GM19240 (cell line): ENCODE results near the gene YWHAG.
"Not testable (repeated sequence)": the region's sequence is repeated elsewhere in the genome, so short reads cannot be mapped to it uniquely, and the experiment has no call there.

Experiments
- DNase-seq: peaks from one replicate; pipeline ENCODE4 v3.0.0; 2011; ENCODE audit warnings: low spot score; ENCODE audit not compliant: insufficient read length

Gene YWHAG

GRCh38 chr7:76380623-76380966 lies 21.8 kb upstream of the YWHAG start:
- no peak for DNase-seq

GRCh38 chr7:76377186-76377918 lies 18.6 kb upstream of the YWHAG start:
- DNase-seq: no peak

GRCh38 chr7:76375251-76375650 lies 16.5 kb upstream of the YWHAG start:
- no peak for DNase-seq

GRCh38 chr7:76372984-76373833 lies 14.4 kb upstream of the YWHAG start:
- DNase-seq: no peak

GRCh38 chr7:76371396-76371795 lies 12.6 kb upstream of the YWHAG start:
- DNase-seq: no peak

- no peak for DNase-seq
These were observed 10.2 kb upstream of the YWHAG start for GRCh38 chr7:76369018-76369417.

GRCh38 chr7:76368190-76368589 lies 9.4 kb upstream of the YWHAG start:
- no peak for DNase-seq

- no peak for DNase-seq
These were observed 5.4 kb upstream of the YWHAG start for GRCh38 chr7:76364198-76364584.

- DNase-seq: not testable (repeated sequence)
These were observed 5.0 kb upstream of the YWHAG start for GRCh38 chr7:76363754-76364153.

- no peak for DNase-seq
These were observed 1.3 kb upstream of the YWHAG start for GRCh38 chr7:76359978-76360638.

- DNase-seq: peak; percentile 88
These were observed 553 bp upstream of the YWHAG start for GRCh38 chr7:76359111-76359977.

GRCh38 chr7:76358011-76358480 lies 745 bp downstream of the YWHAG start:
- DNase-seq: no peak

GRCh38 chr7:76357475-76358010 lies 1.2 kb downstream of the YWHAG start:
- no peak for DNase-seq

- DNase-seq: no peak
These were observed 2.0 kb downstream of the YWHAG start for GRCh38 chr7:76356823-76357222.

- no peak for DNase-seq
These were observed 2.7 kb downstream of the YWHAG start for GRCh38 chr7:76356115-76356514.

GRCh38 chr7:76354981-76355730 lies 3.6 kb downstream of the YWHAG start:
- DNase-seq: no peak

- DNase-seq: no peak
These were observed 4.3 kb downstream of the YWHAG start for GRCh38 chr7:76354516-76354915.

- DNase-seq: no peak
These were observed 5.0 kb downstream of the YWHAG start for GRCh38 chr7:76353744-76354143.

GRCh38 chr7:76352193-76352592 lies 6.6 kb downstream of the YWHAG start:
- no peak for DNase-seq

- no peak for DNase-seq
These were observed 7.4 kb downstream of the YWHAG start for GRCh38 chr7:76351372-76351771.
